Common myeloid progenitor, CD34-positive (primary cell): ENCODE measurements around the gene CCDC71.

Source experiments
- CTCF ChIA-PET: fragments of 350-600 bp; sonication (Branson Sonifier 250); formaldehyde crosslinking; loops from one replicate; lab custom pipeline; 2021; ENCODE audit warnings: antibody characterized with exemption; lab: Charles Lee
- POLR2A ChIA-PET: fragments of 350-600 bp; sonication (Branson Sonifier 250); formaldehyde crosslinking; loops from one replicate; lab custom pipeline; 2021; ENCODE audit warnings: antibody characterized with exemption; lab: Charles Lee
- DNase-seq, 3 donors: peaks; one replicate each; pipeline versions ENCODE4 v3.0.0 to v3.0.0-alpha.2; 2013
- H3K27ac ChIP-seq, 2 experiments: 1 replicate in 1 of 2; 2 replicates in 1 of 2; pipeline ENCODE4 v1.7.0; 2013; ENCODE audit warnings: inconsistent platforms in 2 of 2, low read length in 2 of 2, mild to moderate bottlenecking in 2 of 2, low read depth in 1 of 2, moderate library complexity in 1 of 2; ENCODE audit not compliant: severe bottlenecking in 2 of 2, insufficient read depth in 1 of 2, poor library complexity in 1 of 2
- H3K27me3 ChIP-seq, 5 experiments: replicated peaks in 2 of 5; 1 replicate in 3 of 5; 2 replicates in 2 of 5; pipeline versions ENCODE4 v1.6.1 to v1.7.0; 2013; ENCODE audit warnings: low read length in 4 of 5, mild to moderate bottlenecking in 2 of 5, moderate library complexity in 2 of 5, inconsistent platforms in 1 of 5; ENCODE audit not compliant: insufficient read depth in 5 of 5, control insufficient read depth in 4 of 5
- H3K36me3 ChIP-seq, 4 experiments: 1 replicate in 2 of 4; 2 replicates in 2 of 4; pipeline versions ENCODE4 v1.6.1 to v1.7.0; 2013; ENCODE audit warnings: low read length in 3 of 4, control low read depth in 1 of 4, mild to moderate bottlenecking in 1 of 4; ENCODE audit not compliant: control insufficient read depth in 4 of 4, insufficient read depth in 4 of 4
- H3K4me1 ChIP-seq, 4 experiments: 1 replicate in 3 of 4; 2 replicates in 1 of 4; pipeline versions ENCODE4 v1.6.1 to v1.7.1; 2013; ENCODE audit warnings: low read length in 3 of 4, mild to moderate bottlenecking in 3 of 4, control low read depth in 1 of 4, inconsistent platforms in 1 of 4, moderate library complexity in 1 of 4; ENCODE audit not compliant: control insufficient read depth in 4 of 4, insufficient read depth in 4 of 4; ENCODE audit errors: control extremely low read depth in 1 of 4
- H3K4me3 ChIP-seq, 7 experiments: 1 replicate in 4 of 7; 2 replicates in 3 of 7; pipeline versions ENCODE4 v1.5.1 to v1.7.0; 2013; ENCODE audit warnings: mild to moderate bottlenecking in 7 of 7, low read length in 6 of 7, moderate library complexity in 6 of 7, inconsistent platforms in 2 of 7, low read depth in 2 of 7, control low read depth in 1 of 7; ENCODE audit not compliant: insufficient read depth in 4 of 7, control insufficient read depth in 1 of 7; ENCODE audit errors: extremely low read depth in 1 of 7
- H3K9me3 ChIP-seq, 5 experiments: 1 replicate in 4 of 5; 2 replicates in 1 of 5; pipeline versions ENCODE4 v1.6.1 to v1.7.1; 2013; ENCODE audit warnings: low read length in 4 of 5, mild to moderate bottlenecking in 2 of 5, inconsistent platforms in 1 of 5, low read depth in 1 of 5, moderate library complexity in 1 of 5; ENCODE audit not compliant: control insufficient read depth in 4 of 5, insufficient read depth in 2 of 5; ENCODE audit errors: control extremely low read depth in 1 of 5
- WGBS: methylation state at CpG from one replicate; pipeline ENCODE4 v1.1.5; 2013; ENCODE audit not compliant: insufficient coverage; 5-methylcytosine and 5-hydroxymethylcytosine counted together

Gene CCDC71

DNA sequence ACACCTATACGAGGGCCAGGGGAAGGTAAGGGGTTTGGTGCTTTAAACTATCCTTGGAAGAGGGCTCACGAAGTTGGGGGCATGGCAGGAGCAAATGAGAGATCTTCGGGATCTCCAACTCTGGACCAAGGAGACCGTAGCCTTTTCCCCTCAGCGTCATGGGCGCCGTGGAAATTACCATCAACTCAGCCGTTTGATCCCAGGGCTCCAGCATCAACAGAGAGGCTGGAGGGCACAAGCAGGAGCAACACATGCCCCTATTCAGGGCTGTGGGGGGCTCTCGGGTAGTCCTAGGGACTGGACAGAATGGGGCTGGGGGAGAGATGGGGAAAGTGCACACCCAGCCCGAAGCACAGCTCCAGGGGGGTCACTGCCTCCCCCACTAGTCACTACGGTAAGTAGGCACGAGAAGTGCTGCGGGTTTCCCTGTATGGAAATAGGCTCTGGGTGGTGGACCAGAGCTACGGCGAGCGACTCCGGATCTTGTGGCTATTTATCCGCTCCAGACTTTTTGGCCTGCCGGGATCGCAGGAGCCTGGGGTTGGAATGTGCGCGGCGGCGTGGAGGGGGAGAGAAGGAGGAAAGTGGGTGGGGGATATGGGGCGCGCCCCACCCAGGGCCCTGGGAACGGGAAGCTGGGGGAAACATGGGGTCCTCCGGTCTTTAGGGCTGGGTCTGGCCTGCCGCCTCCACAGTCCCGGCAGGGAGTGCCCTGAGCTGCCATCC is 32.7 kb downstream of the CCDC71 start:
- Histone ChIP-seq H3K36me3 (no peaks in the 10 kb centered on the region), H3K9me3 (no peaks in the 10 kb centered on the region), H3K4me3 (peak overlapping the region; percentile 19 to 77 (median 53)), H3K4me1 (peaks cover 5 to 25% (median 18%) of the 10 kb centered on the region in 4 experiments), H3K27ac (peak overlapping the region; percentile 33 to 77), H3K27me3 (peaks cover 0 to 1% (median 0%) of the 10 kb centered on the region in 5 experiments)
- WGBS, result 25% methylated on average over 12 of the region's 30 CpGs
- ChIA-PET POLR2A (interaction anchor here (0.6 to 1.1 kb wide), 4 partner anchors 24 to 305 kb away, joined by 3 to 5 read pairs (median 4); partner anchors contain the start of gene QRICH1), CTCF (interaction anchor here (0.5 to 4.7 kb wide), 6 partner anchors 12 to 145 kb away, joined by 3 to 35 read pairs (median 5); partner anchors contain the start of genes QRICH1 and USP19)
- peak; percentile 50 to 70 (median 65) for DNase-seq

- Histone ChIP-seq H3K27me3 (no peaks in the 10 kb centered on the region), H3K36me3 (peaks cover 0 to 3% (median 0%) of the 10 kb centered on the region in 4 experiments), H3K27ac (peak within 1 kb of the TSS; percentile 33 to 77), H3K4me1 (peaks cover 5 to 25% (median 18%) of the 10 kb centered on the region in 4 experiments), H3K4me3 (peak within 1 kb of the TSS; percentile 25 to 77 (median 55)), H3K9me3 (no peaks in the 10 kb centered on the region)
- CTCF ChIA-PET, result interaction anchor here (0.6 to 4.7 kb wide), 12 partner anchors 11 to 145 kb away, joined by 3 to 35 read pairs (median 4); partner anchors contain the start of genes KLHDC8B, QRICH1 and USP19
- DNase-seq, result peak; percentile 76 to 88 (median 83)
- WGBS, result 40% methylated on average over 15 of the region's 28 CpGs
- POLR2A ChIA-PET, result interaction anchor here (0.6 to 1.7 kb wide), 3 partner anchors 12 to 305 kb away, joined by 3 to 11 read pairs (median 5); partner anchors contain the start of genes QRICH1 and USP19
Observed at GRCh38 chr3:49132437-49133225, 33.5 kb downstream of the CCDC71 start, which contains the start of gene LAMB2. LAMB2 (minus strand) TSS chr3:49133050; CDS start chr3:49132867, 183 bp downstream.

DNA sequence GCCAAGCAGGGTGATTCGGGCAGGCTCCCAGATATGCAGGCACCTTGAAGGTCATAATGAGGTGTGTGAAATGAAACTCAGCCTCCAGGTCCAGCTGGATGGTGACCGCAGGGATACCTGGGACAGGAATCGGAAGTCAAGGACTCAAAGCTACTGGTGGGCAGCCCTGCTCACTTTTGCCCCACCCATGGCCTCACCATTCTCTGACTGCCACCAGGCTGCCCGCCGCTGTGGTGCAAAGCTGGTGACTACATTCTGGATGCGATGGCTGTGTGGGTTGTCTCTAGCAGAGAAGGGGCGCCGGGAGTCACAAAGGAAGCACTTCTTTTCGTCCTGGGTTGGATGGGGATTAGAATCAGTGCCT is 34.1 kb downstream of the CCDC71 start:
- POLR2A ChIA-PET, result interaction anchor here (1.1 to 1.7 kb wide), 2 partner anchors 11 to 38 kb away, joined by 5 to 11 read pairs; partner anchors contain the start of genes QRICH1 and USP19
- WGBS, result 89% methylated on average over 6 of the region's 9 CpGs
- CTCF ChIA-PET, result interaction anchor here (0.6 to 4.7 kb wide), 11 partner anchors 11 to 144 kb away, joined by 3 to 35 read pairs (median 4); partner anchors contain the start of genes KLHDC8B, QRICH1 and USP19
- Histone ChIP-seq H3K4me3 (peak overlapping the region in 2 of 7 experiments; percentile 29 to 76), H3K9me3 (no peaks in the 10 kb centered on the region), H3K27ac (no peak overlapping the region), H3K36me3 (peaks cover 0 to 3% (median 0%) of the 10 kb centered on the region in 4 experiments), H3K27me3 (no peaks in the 10 kb centered on the region), H3K4me1 (peaks cover 5 to 25% (median 18%) of the 10 kb centered on the region in 4 experiments)
- no peak for DNase-seq

DNA sequence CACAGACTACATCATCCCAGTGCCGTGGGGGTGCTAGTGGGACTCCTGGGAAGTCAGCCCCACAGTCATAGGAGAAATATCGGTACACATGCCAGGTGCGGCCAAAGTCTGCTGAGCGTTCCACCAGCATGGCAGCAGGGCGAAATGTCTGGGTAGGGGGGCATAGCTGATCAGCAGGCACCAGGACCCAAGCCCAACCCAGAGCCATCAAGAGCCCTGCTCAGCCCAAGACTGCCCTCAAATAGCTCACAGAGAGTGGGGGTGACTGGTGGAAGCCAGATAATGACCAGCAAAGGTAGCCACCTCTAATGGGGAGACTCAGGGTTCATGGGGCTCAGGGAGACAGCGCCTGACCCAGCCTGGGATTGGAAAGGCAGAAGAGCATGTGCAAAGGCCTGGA is 34.6 kb downstream of the CCDC71 start:
- Histone ChIP-seq H3K9me3 (no peaks in the 10 kb centered on the region), H3K27ac (no peak overlapping the region), H3K4me1 (peaks cover 5 to 25% (median 18%) of the 10 kb centered on the region in 4 experiments), H3K36me3 (peaks cover 0 to 3% (median 0%) of the 10 kb centered on the region in 4 experiments), H3K27me3 (no peaks in the 10 kb centered on the region), H3K4me3 (no peak overlapping the region)
- 100% methylated on average over 6 of the region's 6 CpGs for WGBS
- POLR2A ChIA-PET, result interaction anchor here (1.1 to 1.7 kb wide), 2 partner anchors 11 to 38 kb away, joined by 5 to 11 read pairs; partner anchors contain the start of genes QRICH1 and USP19
- CTCF ChIA-PET, result interaction anchor here (1.4 to 4.7 kb wide), 5 partner anchors 10 to 144 kb away, joined by 3 to 35 read pairs (median 4); partner anchors contain the start of gene USP19
- DNase-seq, result no peak

- POLR2A ChIA-PET, result interaction anchor here (1.7 kb wide), 1 partner anchor 37 kb away, joined by 11 read pairs; the partner anchor contains the start of gene QRICH1
- no peaks in the 10 kb centered on the region for H3K27me3 ChIP-seq
- H3K4me1 ChIP-seq, result peaks cover 5 to 25% (median 18%) of the 10 kb centered on the region in 4 experiments
- no peak for DNase-seq
- H3K36me3 ChIP-seq, result peaks cover 0 to 3% (median 0%) of the 10 kb centered on the region in 4 experiments
- no peak overlapping the region for H3K4me3 ChIP-seq
- CTCF ChIA-PET, result interaction anchor here (1.0 to 4.7 kb wide), 4 partner anchors 10 to 107 kb away, joined by 3 to 35 read pairs (median 4); partner anchors contain the start of gene USP19
- H3K27ac ChIP-seq, result no peak overlapping the region
- WGBS, result 94% methylated on average over 12 of the region's 12 CpGs
- H3K9me3 ChIP-seq, result no peaks in the 10 kb centered on the region
Observed at GRCh38 chr3:49131040-49131439, 35.1 kb downstream of the CCDC71 start.

DNA sequence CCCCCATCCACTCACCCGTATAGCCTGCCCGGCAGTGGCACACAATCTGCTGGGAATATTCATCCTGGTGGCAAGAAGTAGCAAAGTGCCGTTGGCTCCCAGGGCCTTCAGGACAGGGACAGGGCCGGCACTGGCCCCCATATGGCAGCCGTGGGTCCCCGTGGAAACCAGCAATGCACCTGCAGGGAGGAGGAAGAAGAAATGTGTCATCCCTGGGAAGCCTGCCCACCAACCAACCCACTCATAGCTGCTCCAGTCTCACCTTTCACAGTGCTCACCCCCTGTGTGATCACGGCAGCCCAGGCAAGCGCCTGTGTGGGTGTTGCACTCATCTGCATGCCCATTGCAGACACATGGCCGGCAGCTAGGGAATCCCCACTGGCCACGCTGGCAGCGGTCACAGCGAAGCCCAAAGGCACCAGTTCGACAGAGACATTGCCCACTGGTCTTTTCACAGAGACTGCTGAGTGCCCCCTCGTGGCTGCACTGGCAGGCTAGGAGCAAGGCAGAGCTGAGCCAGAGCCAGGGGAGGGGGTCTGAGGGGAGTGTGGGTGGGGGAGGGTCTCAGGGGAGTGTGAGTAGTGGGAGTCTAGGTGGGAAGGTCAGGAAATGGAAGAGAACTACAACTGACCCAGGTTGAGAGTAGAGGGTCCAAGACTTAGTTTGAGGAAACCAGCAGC is 41.0 kb downstream of the CCDC71 start:
- 89% methylated on average over 10 of the region's 14 CpGs for WGBS

More for the DNA sequence above, 41.0 kb downstream of the CCDC71 start:
- peaks cover 0 to 27% (median 0%) of the 10 kb centered on the region in 4 experiments for H3K36me3 ChIP-seq
- POLR2A ChIA-PET, result no interaction called here
- H3K4me1 ChIP-seq, result peaks cover 0 to 11% (median 8%) of the 10 kb centered on the region in 4 experiments
- no peaks in the 10 kb centered on the region for H3K9me3 ChIP-seq
- no peak overlapping the region for H3K27ac ChIP-seq
- CTCF ChIA-PET, result no interaction called here
- H3K4me3 ChIP-seq, result no peak overlapping the region
- H3K27me3 ChIP-seq, result no peaks in the 10 kb centered on the region
- no peak for DNase-seq
